Measurements from ENCODE around the gene BBIP1.

The BBIP1 gene

GRCh38 chr10:110966146-110966545, 47.2 kb upstream of the BBIP1 start:
- Histone ChIP-seq H3K27me3 (ENCODE audit: insufficient read depth, low read length) (no peaks in the 10 kb centered on the region), H3K4me1 (ENCODE audit: insufficient read depth, low read length, severe bottlenecking) (no peaks in the 10 kb centered on the region), H4K20me1 (ENCODE audit: insufficient read depth, low read length) (no peaks in the 10 kb centered on the region), H3K36me3 (ENCODE audit: insufficient read depth, low read length) (peaks cover 39% of the 10 kb centered on the region), H3K4me2 (ENCODE audit: low read length) (no peak overlapping the region), H3K9me3 (ENCODE audit: low read length) (no peaks in the 10 kb centered on the region), H3K4me3 (ENCODE audit: low read depth, low read length, poor library complexity, severe bottlenecking) (no peak overlapping the region), H3K79me2 (ENCODE audit: insufficient read depth, low read length) (peaks cover 97% of the 10 kb centered on the region), H2AFZ (ENCODE audit: low read length) (no peak overlapping the region), H3K9ac (ENCODE audit: low read length) (no peak overlapping the region), H3K9me2 (ENCODE audit: low read depth, low read length) (no peaks in the 10 kb centered on the region), H3K27ac (ENCODE audit: low read depth, low read length, poor library complexity, severe bottlenecking) (no peak overlapping the region), H3F3A (ENCODE audit: insufficient read depth, low read length) (no peaks in the 10 kb centered on the region)
- no peak for TF ChIP-seq EZH2 (IDR thresholded peaks at IDR 0.05; ENCODE audit: borderline replicate concordance, low read length)
- TF ChIP-seq CTCF (IDR thresholded peaks at IDR 0.05; ENCODE audit: low read length), result no peak

GRCh38 chr10:110965216-110965615, 46.2 kb upstream of the BBIP1 start:
- TF ChIP-seq EZH2 (IDR thresholded peaks at IDR 0.05; ENCODE audit: borderline replicate concordance, low read length) (no peak), CTCF (IDR thresholded peaks at IDR 0.05; ENCODE audit: low read length) (no peak)
- no peak overlapping the region for H3K4me3 ChIP-seq (ENCODE audit: low read depth, low read length, poor library complexity, severe bottlenecking)
- no peaks in the 10 kb centered on the region for H3K9me3 ChIP-seq (ENCODE audit: low read length)
- H3K79me2 ChIP-seq (ENCODE audit: insufficient read depth, low read length), result peaks cover 96% of the 10 kb centered on the region
- no peak overlapping the region for H2AFZ ChIP-seq (ENCODE audit: low read length)
- no peaks in the 10 kb centered on the region for H4K20me1 ChIP-seq (ENCODE audit: insufficient read depth, low read length)
- no peaks in the 10 kb centered on the region for H3K4me1 ChIP-seq (ENCODE audit: insufficient read depth, low read length, severe bottlenecking)
- H3K27me3 ChIP-seq (ENCODE audit: insufficient read depth, low read length), result no peaks in the 10 kb centered on the region
- no peak overlapping the region for H3K9ac ChIP-seq (ENCODE audit: low read length)
- H3K36me3 ChIP-seq (ENCODE audit: insufficient read depth, low read length), result peaks cover 38% of the 10 kb centered on the region
- H3K9me2 ChIP-seq (ENCODE audit: low read depth, low read length), result no peaks in the 10 kb centered on the region
- no peaks in the 10 kb centered on the region for H3F3A ChIP-seq (ENCODE audit: insufficient read depth, low read length)
- no peak overlapping the region for H3K4me2 ChIP-seq (ENCODE audit: low read length)
- H3K27ac ChIP-seq (ENCODE audit: low read depth, low read length, poor library complexity, severe bottlenecking), result no peak overlapping the region

GRCh38 chr10:110964681-110965080, 45.7 kb upstream of the BBIP1 start:
- Histone ChIP-seq H3K4me1 (ENCODE audit: insufficient read depth, low read length, severe bottlenecking) (no peaks in the 10 kb centered on the region), H3K9me3 (ENCODE audit: low read length) (no peaks in the 10 kb centered on the region), H3K9me2 (ENCODE audit: low read depth, low read length) (no peaks in the 10 kb centered on the region), H3K27ac (ENCODE audit: low read depth, low read length, poor library complexity, severe bottlenecking) (no peak overlapping the region), H3K79me2 (ENCODE audit: insufficient read depth, low read length) (peaks cover 97% of the 10 kb centered on the region), H3F3A (ENCODE audit: insufficient read depth, low read length) (no peaks in the 10 kb centered on the region), H3K4me3 (ENCODE audit: low read depth, low read length, poor library complexity, severe bottlenecking) (no peak overlapping the region), H3K4me2 (ENCODE audit: low read length) (no peak overlapping the region), H3K27me3 (ENCODE audit: insufficient read depth, low read length) (no peaks in the 10 kb centered on the region), H2AFZ (ENCODE audit: low read length) (no peak overlapping the region), H4K20me1 (ENCODE audit: insufficient read depth, low read length) (no peaks in the 10 kb centered on the region), H3K36me3 (ENCODE audit: insufficient read depth, low read length) (peaks cover 33% of the 10 kb centered on the region), H3K9ac (ENCODE audit: low read length) (no peak overlapping the region)
- TF ChIP-seq EZH2 (IDR thresholded peaks at IDR 0.05; ENCODE audit: borderline replicate concordance, low read length) (no peak), CTCF (IDR thresholded peaks at IDR 0.05; ENCODE audit: low read length) (no peak)

Measured in OCI-LY1 (cell line).